GM18507 (cell line): ENCODE results near the gene NSUN3.

Source experiments
- DNase-seq: peaks from one replicate; pipeline ENCODE4 v3.0.0; 2011; ENCODE audit warnings: low read depth; ENCODE audit not compliant: insufficient read length; ENCODE audit errors: extremely low spot score
- FAIRE-seq: peaks from 2 replicates; lab custom pipeline; 2011; peaks lifted over from hg19 to GRCh38; lab: Jason Lieb, UNC

The NSUN3 gene

GRCh38 chr3:94115482-94115881 lies 52.6 kb downstream of the NSUN3 start:
- DNase-seq: no peak
- no peak for FAIRE-seq

- FAIRE-seq: no peak
- no peak for DNase-seq
Measured at GRCh38 chr3:94117729-94118128, 54.9 kb downstream of the NSUN3 start.

GRCh38 chr3:94118390-94118789 lies 55.5 kb downstream of the NSUN3 start:
- FAIRE-seq (no peak), DNase-seq (no peak)

GRCh38 chr3:94121161-94121560 lies 58.3 kb downstream of the NSUN3 start:
- no peak for DNase-seq
- FAIRE-seq: no peak

- DNase-seq: no peak
- no peak for FAIRE-seq
Measured at GRCh38 chr3:94127115-94127514, 64.3 kb downstream of the NSUN3 start.

- DNase-seq: no peak
- FAIRE-seq: no peak
Measured at GRCh38 chr3:94130690-94131089, 67.8 kb downstream of the NSUN3 start.

GRCh38 chr3:94132777-94133176 lies 69.9 kb downstream of the NSUN3 start:
- FAIRE-seq: no peak

GRCh38 chr3:94136133-94136532 lies 73.3 kb downstream of the NSUN3 start:
- no peak for FAIRE-seq
- no peak for DNase-seq

More at GRCh38 chr3:94132777-94133176, 69.9 kb downstream of the NSUN3 start:
- no peak for DNase-seq

GRCh38 chr3:94137377-94137776 lies 74.5 kb downstream of the NSUN3 start:
- DNase-seq (no peak), FAIRE-seq (no peak)

- no peak for FAIRE-seq
Measured at GRCh38 chr3:94146455-94146854, 83.6 kb downstream of the NSUN3 start.

GRCh38 chr3:94147012-94147411 lies 84.2 kb downstream of the NSUN3 start:
- FAIRE-seq: no peak

More at GRCh38 chr3:94146455-94146854, 83.6 kb downstream of the NSUN3 start:
- no peak for DNase-seq

GRCh38 chr3:94150113-94150512 lies 87.3 kb downstream of the NSUN3 start:
- FAIRE-seq (no peak), DNase-seq (no peak)

More at GRCh38 chr3:94147012-94147411, 84.2 kb downstream of the NSUN3 start:
- no peak for DNase-seq

GRCh38 chr3:94156626-94157025 lies 93.8 kb downstream of the NSUN3 start:
- DNase-seq: no peak
- no peak for FAIRE-seq

- no peak for FAIRE-seq
Measured at GRCh38 chr3:94158512-94158911, 95.7 kb downstream of the NSUN3 start.

GRCh38 chr3:94159062-94159828 lies 96.4 kb downstream of the NSUN3 start:
- DNase-seq (no peak), FAIRE-seq (no peak)

More at GRCh38 chr3:94158512-94158911, 95.7 kb downstream of the NSUN3 start:
- DNase-seq: no peak

GRCh38 chr3:94162700-94163099 lies 99.8 kb downstream of the NSUN3 start:
- no peak for DNase-seq
- no peak for FAIRE-seq

GRCh38 chr3:94167346-94167745 lies 104.5 kb downstream of the NSUN3 start:
- DNase-seq (no peak), FAIRE-seq (no peak)

GRCh38 chr3:94167796-94168195 lies 104.9 kb downstream of the NSUN3 start:
- FAIRE-seq (no peak), DNase-seq (no peak)

- no peak for DNase-seq
- FAIRE-seq: no peak
Measured at GRCh38 chr3:94171954-94172353, 109.1 kb downstream of the NSUN3 start.

GRCh38 chr3:94172695-94173310 lies 109.9 kb downstream of the NSUN3 start:
- DNase-seq (no peak), FAIRE-seq (no peak)
